ENCODE measurements around the gene SETD2.
"Not testable (repeated sequence)": the region's sequence is repeated elsewhere in the genome, so short reads cannot be mapped to it uniquely, and the experiment has no call there.

SETD2 gene, protein sequence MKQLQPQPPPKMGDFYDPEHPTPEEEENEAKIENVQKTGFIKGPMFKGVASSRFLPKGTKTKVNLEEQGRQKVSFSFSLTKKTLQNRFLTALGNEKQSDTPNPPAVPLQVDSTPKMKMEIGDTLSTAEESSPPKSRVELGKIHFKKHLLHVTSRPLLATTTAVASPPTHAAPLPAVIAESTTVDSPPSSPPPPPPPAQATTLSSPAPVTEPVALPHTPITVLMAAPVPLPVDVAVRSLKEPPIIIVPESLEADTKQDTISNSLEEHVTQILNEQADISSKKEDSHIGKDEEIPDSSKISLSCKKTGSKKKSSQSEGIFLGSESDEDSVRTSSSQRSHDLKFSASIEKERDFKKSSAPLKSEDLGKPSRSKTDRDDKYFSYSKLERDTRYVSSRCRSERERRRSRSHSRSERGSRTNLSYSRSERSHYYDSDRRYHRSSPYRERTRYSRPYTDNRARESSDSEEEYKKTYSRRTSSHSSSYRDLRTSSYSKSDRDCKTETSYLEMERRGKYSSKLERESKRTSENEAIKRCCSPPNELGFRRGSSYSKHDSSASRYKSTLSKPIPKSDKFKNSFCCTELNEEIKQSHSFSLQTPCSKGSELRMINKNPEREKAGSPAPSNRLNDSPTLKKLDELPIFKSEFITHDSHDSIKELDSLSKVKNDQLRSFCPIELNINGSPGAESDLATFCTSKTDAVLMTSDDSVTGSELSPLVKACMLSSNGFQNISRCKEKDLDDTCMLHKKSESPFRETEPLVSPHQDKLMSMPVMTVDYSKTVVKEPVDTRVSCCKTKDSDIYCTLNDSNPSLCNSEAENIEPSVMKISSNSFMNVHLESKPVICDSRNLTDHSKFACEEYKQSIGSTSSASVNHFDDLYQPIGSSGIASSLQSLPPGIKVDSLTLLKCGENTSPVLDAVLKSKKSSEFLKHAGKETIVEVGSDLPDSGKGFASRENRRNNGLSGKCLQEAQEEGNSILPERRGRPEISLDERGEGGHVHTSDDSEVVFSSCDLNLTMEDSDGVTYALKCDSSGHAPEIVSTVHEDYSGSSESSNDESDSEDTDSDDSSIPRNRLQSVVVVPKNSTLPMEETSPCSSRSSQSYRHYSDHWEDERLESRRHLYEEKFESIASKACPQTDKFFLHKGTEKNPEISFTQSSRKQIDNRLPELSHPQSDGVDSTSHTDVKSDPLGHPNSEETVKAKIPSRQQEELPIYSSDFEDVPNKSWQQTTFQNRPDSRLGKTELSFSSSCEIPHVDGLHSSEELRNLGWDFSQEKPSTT (N-terminal part only)

GRCh38 chr3:47164007-47164881 lies at the start of gene SETD2:
Gene SETD2 (minus strand): TSS chr3:47164113. CDS start chr3:47163924, 189 bp downstream.
- DNase-seq (ENCODE audit: low spot score), result peak; percentile 78

GRCh38 chr3:47210863-47211405 lies 47.0 kb upstream of the SETD2 start:
- DNase-seq (ENCODE audit: low spot score), result no peak

DNA sequence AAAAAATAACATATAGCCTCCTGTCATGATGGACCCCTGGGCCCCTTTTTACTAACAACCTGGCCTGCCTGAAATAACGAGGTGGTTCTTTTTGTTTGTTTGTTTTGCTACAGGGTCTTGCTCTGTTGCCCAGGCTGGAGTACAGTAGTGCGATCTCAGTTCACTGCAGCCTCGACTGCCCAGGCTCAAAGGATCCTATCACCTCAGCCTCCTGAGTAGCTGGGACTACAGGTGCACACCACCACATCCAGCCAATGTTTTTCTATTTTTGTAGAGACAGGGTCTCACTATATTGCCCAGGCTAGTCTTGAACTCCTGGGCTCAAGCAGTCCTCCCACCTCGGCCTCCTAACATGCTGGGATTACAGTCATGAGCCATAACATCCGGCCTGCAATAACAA lies 42.1 kb upstream of the SETD2 start:
- DNase-seq (ENCODE audit: low spot score), result not testable (repeated sequence)

GRCh38 chr3:47204875-47205274 lies 41.0 kb upstream of the SETD2 start:
- no peak for DNase-seq (ENCODE audit: low spot score)

DNA sequence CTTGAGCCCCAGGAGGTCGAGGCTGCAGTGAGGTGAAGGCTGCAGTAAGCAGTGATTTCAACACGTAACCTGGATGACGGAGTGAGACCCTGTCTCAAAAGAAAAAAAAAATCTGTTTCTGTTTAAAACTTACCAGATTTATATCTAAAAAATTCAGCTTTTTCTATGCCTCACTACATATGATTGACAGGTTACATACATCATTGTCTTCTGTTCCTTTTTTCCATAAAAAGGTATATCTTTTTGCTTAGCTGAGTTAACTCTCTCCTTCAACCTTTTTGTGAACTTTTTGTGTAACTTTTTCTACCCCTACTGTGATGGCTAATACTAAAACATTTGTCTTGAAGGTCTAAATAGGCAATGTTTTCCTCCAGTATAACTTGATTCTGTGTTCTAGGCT lies 38.6 kb upstream of the SETD2 start:
- no peak for DNase-seq (ENCODE audit: low spot score)

GRCh38 chr3:47197287-47197686 lies 33.4 kb upstream of the SETD2 start:
- DNase-seq (ENCODE audit: low spot score), result no peak

DNA sequence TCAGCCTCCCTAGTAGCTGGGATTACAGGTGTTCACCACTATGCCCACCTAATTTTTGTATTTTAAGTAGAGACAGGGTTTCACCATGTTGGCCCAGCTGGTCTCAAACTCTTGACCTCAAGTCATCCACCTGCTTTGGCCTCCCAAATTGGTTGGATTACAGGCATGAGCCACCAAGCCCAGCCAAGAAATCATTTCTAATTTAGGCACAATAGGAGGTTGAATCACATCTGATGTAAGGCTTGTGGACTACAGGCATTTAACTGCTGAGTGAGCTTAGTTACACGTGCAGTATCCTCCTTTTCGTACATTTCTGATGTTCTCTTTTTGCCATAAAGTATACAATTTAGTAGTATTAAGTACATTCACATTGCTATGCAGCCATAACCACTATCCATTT lies 31.1 kb upstream of the SETD2 start:
- DNase-seq (ENCODE audit: low spot score), result no peak

- no peak for DNase-seq (ENCODE audit: low spot score)
Measured at GRCh38 chr3:47193871-47194859, 30.3 kb upstream of the SETD2 start.

GRCh38 chr3:47186285-47186684 lies 22.4 kb upstream of the SETD2 start:
- no peak for DNase-seq (ENCODE audit: low spot score)

- DNase-seq (ENCODE audit: low spot score), result not testable (repeated sequence)
Measured at GRCh38 chr3:47181685-47182084, 17.8 kb upstream of the SETD2 start.

GRCh38 chr3:47180011-47180410 lies 16.1 kb upstream of the SETD2 start:
- not testable (repeated sequence) for DNase-seq (ENCODE audit: low spot score)

- DNase-seq (ENCODE audit: low spot score), result no peak
Measured at GRCh38 chr3:47176582-47176981, 12.7 kb upstream of the SETD2 start.

DNA sequence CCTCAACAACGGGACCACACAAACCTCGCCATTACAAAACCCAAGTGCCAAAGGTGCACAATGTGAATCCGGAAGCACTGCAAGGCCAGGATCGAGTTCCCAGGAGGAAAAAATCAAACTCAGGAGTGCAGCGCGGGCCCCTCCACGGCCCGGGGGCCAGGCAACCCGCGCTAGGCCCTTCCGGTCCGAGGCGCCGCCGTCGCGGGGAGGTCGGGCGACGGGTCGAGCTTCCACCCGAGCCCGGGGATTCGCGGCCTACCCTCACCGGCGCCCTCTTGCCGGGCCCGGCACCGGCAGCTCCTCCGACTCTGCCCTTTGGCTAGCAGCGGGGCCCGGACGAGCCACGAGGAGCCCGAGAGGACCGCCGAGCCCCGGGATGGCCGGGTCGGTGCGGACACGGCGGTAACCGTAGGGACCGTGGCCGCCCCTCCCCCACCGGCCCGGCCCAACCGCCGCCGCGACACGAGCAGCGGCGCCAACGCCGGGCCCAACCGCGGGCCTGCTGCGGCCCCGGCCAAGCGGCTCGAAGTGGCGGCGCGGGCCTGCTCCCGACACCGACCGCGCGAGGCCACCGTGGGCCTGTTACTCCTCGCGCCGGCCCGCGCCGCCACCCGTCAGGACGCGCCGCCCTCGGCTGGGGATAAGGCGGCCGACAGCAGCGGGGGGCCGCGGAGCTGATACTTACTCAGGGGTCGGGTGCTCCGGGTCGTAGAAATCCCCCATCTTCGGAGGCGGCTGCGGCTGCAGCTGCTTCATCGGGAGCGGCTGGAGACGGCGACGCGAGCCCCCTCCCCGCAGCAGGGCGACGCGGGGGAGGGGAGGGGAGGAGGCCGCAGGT lies 525 bp downstream of the SETD2 start:
- peak; percentile 7 for DNase-seq (ENCODE audit: low spot score)

GRCh38 chr3:47162697-47163168 lies 1.2 kb downstream of the SETD2 start:
- DNase-seq (ENCODE audit: low spot score), result peak; percentile 38

DNA sequence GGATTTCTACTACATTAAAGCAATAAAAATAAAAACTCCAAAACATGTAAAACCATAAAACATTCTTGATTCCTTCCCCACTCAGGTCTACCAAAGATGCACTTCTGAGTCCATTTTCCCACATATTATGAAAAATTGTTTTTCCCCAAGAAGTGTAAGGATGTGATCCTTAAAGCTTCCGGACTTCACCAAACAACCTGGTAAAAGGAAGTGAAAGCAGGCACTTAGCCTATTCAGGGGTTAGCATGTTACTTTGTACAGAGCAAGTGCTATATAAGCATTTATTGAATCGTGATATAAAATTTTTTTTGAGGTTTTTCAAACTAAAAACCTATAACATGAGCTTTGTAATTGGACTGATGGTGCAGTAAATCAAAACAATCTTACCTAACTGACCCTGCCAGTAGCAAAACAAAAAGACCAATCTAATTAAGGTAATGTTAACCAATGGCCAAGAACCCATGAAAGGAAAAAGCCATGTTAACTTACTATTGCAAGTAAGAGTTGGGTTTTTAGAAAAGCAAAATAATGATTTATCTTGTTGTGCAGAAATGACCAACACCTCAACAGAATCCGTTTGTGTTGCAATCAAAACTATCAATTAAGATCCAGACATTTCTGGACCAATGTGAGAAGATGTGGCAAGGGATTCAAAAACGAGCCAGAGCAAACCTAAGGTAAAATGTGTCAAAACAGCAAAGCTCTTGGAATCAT lies 1.8 kb downstream of the SETD2 start:
- peak; percentile 17 for DNase-seq (ENCODE audit: low spot score)

GRCh38 chr3:47159820-47160219 lies 4.1 kb downstream of the SETD2 start:
- DNase-seq (ENCODE audit: low spot score), result no peak

DNA sequence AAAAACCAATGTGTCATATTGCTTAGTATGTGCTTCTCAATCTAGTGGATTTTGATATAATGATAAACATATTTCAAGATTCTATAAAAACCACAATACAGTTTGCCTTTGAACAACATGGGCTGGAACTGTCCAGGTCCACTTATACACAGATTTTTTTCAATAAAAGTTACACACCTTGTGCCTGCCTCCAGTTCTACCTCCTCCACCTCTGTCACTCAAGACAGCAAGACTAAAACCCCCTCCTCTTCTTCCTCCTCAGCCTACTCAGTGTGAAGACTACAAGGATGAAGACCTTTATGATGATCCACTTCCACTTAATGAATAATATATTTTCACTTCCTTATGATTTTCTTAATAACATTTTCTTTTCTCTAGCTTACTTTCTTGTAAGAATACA lies 5.7 kb downstream of the SETD2 start:
- DNase-seq (ENCODE audit: low spot score), result no peak

- DNase-seq (ENCODE audit: low spot score), result no peak
Measured at GRCh38 chr3:47156396-47156795, 7.5 kb downstream of the SETD2 start.

All from kidney capillary endothelial cell (primary cell).